Neural crest cell (in vitro differentiated cells): Measurements from ENCODE around the gene ZNF618. TPM values are rescaled to one million over a fixed set of nuclear protein-coding genes. Genes with fewer than 3 reads are reported as not detected.
"Not testable (repeated sequence)": the region's sequence is repeated elsewhere in the genome, so short reads cannot be mapped to it uniquely, and the experiment has no call there.

ENCODE experiments used
- DNase-seq: peaks from one replicate; pipeline ENCODE4 v3.0.0; 2021; ENCODE audit warnings: low read depth, mixed read lengths, low spot score
- H3K27ac Mint-ChIP-seq: one replicate; pipeline ENCODE4 v1.8.0; 2021; ENCODE audit warnings: mild to moderate bottlenecking, mixed read lengths; ENCODE audit not compliant: unreplicated experiment
- H3K27me3 Mint-ChIP-seq: 2 replicates; pipeline ENCODE4 v1.8.0; 2021; ENCODE audit warnings: low read depth, mild to moderate bottlenecking, mixed read lengths
- H3K36me3 Mint-ChIP-seq: 2 replicates; pipeline ENCODE4 v1.8.0; 2021; ENCODE audit warnings: low read depth, mild to moderate bottlenecking, mixed read lengths
- H3K4me1 Mint-ChIP-seq: 2 replicates; pipeline ENCODE4 v1.8.0; 2021; ENCODE audit warnings: mixed read lengths
- H3K4me3 Mint-ChIP-seq: one replicate; pipeline ENCODE4 v1.8.0; 2021; ENCODE audit warnings: mild to moderate bottlenecking, mixed read lengths
- H3K9me3 Mint-ChIP-seq: 2 replicates; pipeline ENCODE4 v1.8.0; 2021; ENCODE audit warnings: mixed read lengths
- CTCF ChIP-seq: fragments of 200-600 bp; sonication (generic); conservative IDR thresholded peaks from 2 replicates; pipeline ENCODE4 v1.5.0; 2021; ENCODE audit warnings: antibody characterized with exemption, mild to moderate bottlenecking
- total RNA-seq: library from RNA; stranded (reverse); gene quantifications from 2 replicates; pipeline ENCODE4 v1.2.1, GENCODE V29; 2021

ZNF618 gene
- total RNA-seq, 1 donor from 2014 or later: 60.8 TPM

- Mint-ChIP-seq H3K27me3 (no peaks in the 10 kb centered on the region), H3K27ac (no peak overlapping the region), H3K4me3 (no peak overlapping the region), H3K4me1 (peaks cover 5% of the 10 kb centered on the region), H3K36me3 (peaks cover 2% of the 10 kb centered on the region), H3K9me3 (no peaks in the 10 kb centered on the region)
- no peak for DNase-seq
- no peak for TF ChIP-seq CTCF
Observed at GRCh38 chr9:113995401-113995800, 119.3 kb downstream of the ZNF618 start.

GRCh38 chr9:113995963-113996362 lies 119.9 kb downstream of the ZNF618 start:
- peak overlapping the region; percentile 81 for H3K27ac Mint-ChIP-seq

GRCh38 chr9:113996531-113997001 lies 120.5 kb downstream of the ZNF618 start:
- no peak for DNase-seq

More at GRCh38 chr9:113995963-113996362, 119.9 kb downstream of the ZNF618 start:
- no peak for DNase-seq
- Mint-ChIP-seq H3K36me3 (peaks cover 2% of the 10 kb centered on the region), H3K4me3 (no peak overlapping the region), H3K27me3 (no peaks in the 10 kb centered on the region), H3K9me3 (no peaks in the 10 kb centered on the region), H3K4me1 (peaks cover 8% of the 10 kb centered on the region)
- TF ChIP-seq CTCF: no peak

GRCh38 chr9:113997064-113997463 lies 121.0 kb downstream of the ZNF618 start:
- H3K27me3 Mint-ChIP-seq, H3K36me3 Mint-ChIP-seq, H3K4me1 Mint-ChIP-seq, H3K4me3 Mint-ChIP-seq, H3K9me3 Mint-ChIP-seq, DNase-seq: not testable (repeated sequence)
- H3K27ac Mint-ChIP-seq: peak overlapping the region; percentile 43

More at GRCh38 chr9:113996531-113997001, 120.5 kb downstream of the ZNF618 start:
- Mint-ChIP-seq H3K9me3 (no peaks in the 10 kb centered on the region), H3K27ac (no peak overlapping the region), H3K27me3 (no peaks in the 10 kb centered on the region), H3K4me3 (no peak overlapping the region), H3K4me1 (peaks cover 8% of the 10 kb centered on the region), H3K36me3 (peaks cover 2% of the 10 kb centered on the region)
- no peak for TF ChIP-seq CTCF

- Mint-ChIP-seq H3K4me1 (peaks cover 8% of the 10 kb centered on the region), H3K4me3 (no peak overlapping the region), H3K27me3 (no peaks in the 10 kb centered on the region), H3K27ac (no peak overlapping the region), H3K36me3 (peaks cover 2% of the 10 kb centered on the region), H3K9me3 (no peaks in the 10 kb centered on the region)
- TF ChIP-seq CTCF: no peak
- DNase-seq: no peak
Observed at GRCh38 chr9:113997610-113998009, 121.5 kb downstream of the ZNF618 start.

GRCh38 chr9:113998114-113998513 lies 122.0 kb downstream of the ZNF618 start:
- no peak overlapping the region for H3K27ac Mint-ChIP-seq
- no peaks in the 10 kb centered on the region for H3K9me3 Mint-ChIP-seq

More at GRCh38 chr9:113998114-113998513, 122.0 kb downstream of the ZNF618 start:
- Mint-ChIP-seq H3K36me3 (peaks cover 2% of the 10 kb centered on the region), H3K4me1 (peaks cover 9% of the 10 kb centered on the region), H3K27me3 (no peaks in the 10 kb centered on the region), H3K4me3 (no peak overlapping the region)
- TF ChIP-seq CTCF: no peak
- no peak for DNase-seq
